Uterus (tissue), 4 donors: Measurements from ENCODE around the gene SKIDA1. TPM values are rescaled to one million over a fixed set of nuclear protein-coding genes. Genes with fewer than 3 reads are reported as not detected.
A peak's percentile ranks its signal among the peaks of the same experiment; 100 is the strongest.

ENCODE experiments used
- DNase-seq, 2 donors: peaks; one replicate each; pipeline ENCODE4 v3.0.0-alpha.2; 2019 to 2020
- H3K27ac ChIP-seq, 2 donors: fragments of 200-600 bp; sonication (generic); 1 replicate in 1 of 2; 2 replicates in 1 of 2; pipeline ENCODE4 v1.5.1; 2016 to 2018
- H3K27me3 ChIP-seq, 2 donors: fragments of 200-600 bp; sonication (generic); one replicate each; pipeline ENCODE4 v1.5.1; 2018 to 2019; ENCODE audit warnings: control low read depth in 1 of 2
- H3K36me3 ChIP-seq, 2 donors: fragments of 200-600 bp; sonication (generic); one replicate each; pipeline ENCODE4 v1.5.1; 2019; ENCODE audit warnings: control low read depth in 1 of 2
- H3K4me1 ChIP-seq, 2 donors: fragments of 200-600 bp; sonication (generic); one replicate each; pipeline ENCODE4 v1.5.1; 2018 to 2019; ENCODE audit warnings: control low read depth in 1 of 2
- H3K4me3 ChIP-seq, 2 donors: fragments of 200-600 bp; sonication (generic); 1 replicate in 1 of 2; 2 replicates in 1 of 2; pipeline ENCODE4 v1.5.1; 2018 to 2019; ENCODE audit warnings: mild to moderate bottlenecking in 1 of 2
- H3K9me3 ChIP-seq, 2 donors: fragments of 200-600 bp; sonication (generic); one replicate each; pipeline ENCODE4 v1.5.1; 2019; ENCODE audit warnings: control low read depth in 1 of 2
- CTCF ChIP-seq, 4 experiments: fragments of 200-600 bp in 2 of 4; fragments of 450-650 bp in 2 of 4; sonication (generic) in 2 of 4; IDR thresholded peaks; one replicate each; pipeline ENCODE4 v1.5.1; 2016 to 2019; ENCODE audit warnings: antibody characterized with exemption in 4 of 4, mild to moderate bottlenecking in 2 of 4, moderate library complexity in 1 of 4
- POLR2A ChIP-seq, 2 donors: fragments of 450-650 bp; IDR thresholded peaks; one replicate each; pipeline ENCODE4 v1.6.1; 2016; ENCODE audit warnings: antibody characterized with exemption in 2 of 2, mild to moderate bottlenecking in 1 of 2, moderate library complexity in 1 of 2
- intact Hi-C: fragments of 100-400 bp; cut with DNase I; formaldehyde crosslinking; loops from one replicate; pipeline ENCODE4 v1.15.1; 2023; ENCODE audit warnings: low total_unique reads
- total RNA-seq, 4 donors: library from RNA; depleted of rRNA in 3 of 4; stranded (reverse); fragments of >200 nt in 3 of 4; gene quantifications; one replicate each; pipeline versions ENCODE4 v1.1.0 to v1.2.4, GENCODE V29; 2014 to 2023
- donor health status: DM: yes; HTN: yes; CAD: no.

Gene SKIDA1
- total RNA-seq, 4 donors from 2014 or later = 0.26 to 4.9 (median 1.6) TPM; not detected in 1

GRCh38 chr10:21531164-21531563 is 5.7 kb upstream of the SKIDA1 start:
- Histone ChIP-seq H3K4me3 (no peak overlapping the region), H3K27me3 (no peaks in the 10 kb centered on the region), H3K27ac (peak overlapping the region; percentile 7 to 97), H3K36me3 (no peaks in the 10 kb centered on the region), H3K9me3 (no peaks in the 10 kb centered on the region), H3K4me1 (peaks cover 0 to 5% of the 10 kb centered on the region in 2 donors)
- intact Hi-C loops = no loop called here
- TF ChIP-seq CTCF (IDR thresholded peaks at IDR 0.05) = no peak
- no peak for TF ChIP-seq POLR2A (IDR thresholded peaks at IDR 0.05)
- DNase-seq = no peak

- intact Hi-C loops = no loop called here
- Histone ChIP-seq H3K36me3 (no peaks in the 10 kb centered on the region), H3K27ac (peak overlapping the region in 1 of 2 donors; percentile 97)
These were observed 5.2 kb upstream of the SKIDA1 start for GRCh38 chr10:21530641-21531040.

GRCh38 chr10:21530168-21530567 is 4.7 kb upstream of the SKIDA1 start:
- no peaks in the 10 kb centered on the region for H3K36me3 ChIP-seq
- intact Hi-C loops = no loop called here
- H3K27me3 ChIP-seq = no peaks in the 10 kb centered on the region
- H3K4me1 ChIP-seq = no peaks in the 10 kb centered on the region
- no peak for DNase-seq
- H3K27ac ChIP-seq = peak overlapping the region in 1 of 2 donors; percentile 97
- H3K4me3 ChIP-seq = no peak overlapping the region
- TF ChIP-seq CTCF (IDR thresholded peaks at IDR 0.05) = no peak
- no peak for TF ChIP-seq POLR2A (IDR thresholded peaks at IDR 0.05)
- H3K9me3 ChIP-seq = no peaks in the 10 kb centered on the region

More at GRCh38 chr10:21530641-21531040, 5.2 kb upstream of the SKIDA1 start:
- Histone ChIP-seq H3K9me3 (no peaks in the 10 kb centered on the region), H3K27me3 (no peaks in the 10 kb centered on the region), H3K4me3 (no peak overlapping the region), H3K4me1 (peaks cover 0 to 4% of the 10 kb centered on the region in 2 donors)
- DNase-seq = no peak
- TF ChIP-seq POLR2A (IDR thresholded peaks at IDR 0.05) = no peak
- no peak for TF ChIP-seq CTCF (IDR thresholded peaks at IDR 0.05)

GRCh38 chr10:21529032-21529910 is 3.8 kb upstream of the SKIDA1 start:
- Histone ChIP-seq H3K4me1 (no peaks in the 10 kb centered on the region), H3K27me3 (no peaks in the 10 kb centered on the region), H3K27ac (peak overlapping the region; percentile 99 to 100), H3K36me3 (no peaks in the 10 kb centered on the region), H3K9me3 (no peaks in the 10 kb centered on the region), H3K4me3 (no peak overlapping the region)
- no peak for TF ChIP-seq POLR2A (IDR thresholded peaks at IDR 0.05)
- no peak for TF ChIP-seq CTCF (IDR thresholded peaks at IDR 0.05)
- intact Hi-C loops = loop anchor here (10.0 kb wide), 1 partner anchor 726 kb away; no protein-coding TSS in a partner anchor
- DNase-seq = no peak
